Stimulated activated CD4-positive, alpha-beta T cell treated with anti-CD3 and anti-CD28 coated beads, Interleukin-2, amount 100 ng/mL, for 24 hours (primary cell): ENCODE measurements around the gene CSE1L.
"Not testable (repeated sequence)": the region's sequence is repeated elsewhere in the genome, so short reads cannot be mapped to it uniquely, and the experiment has no call there.

ENCODE experiments used
- DNase-seq, 2 donors: peaks; one replicate each; pipeline ENCODE4 v3.0.0-alpha.2; 2020

CSE1L gene

DNA sequence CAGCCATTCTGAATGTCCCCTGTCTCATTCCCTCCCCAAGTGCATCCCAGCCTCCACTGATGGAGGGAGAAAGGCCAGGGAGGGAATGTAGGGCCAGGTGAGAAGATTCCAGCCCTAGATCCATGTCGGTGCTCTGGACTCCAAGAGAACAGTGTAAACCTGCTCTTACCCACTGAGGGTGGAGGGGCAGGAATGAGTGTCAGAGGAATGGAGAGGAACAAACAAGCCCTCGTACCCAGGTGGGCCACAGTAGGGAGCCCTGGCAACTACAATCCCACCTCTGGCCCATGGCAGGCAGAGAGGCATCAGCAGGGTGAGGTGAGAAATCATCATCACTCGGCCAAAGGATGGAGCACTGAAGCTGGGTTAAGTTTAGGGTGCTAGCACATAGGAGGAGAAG lies 87.5 kb downstream of the CSE1L start:
- DNase-seq: no peak

DNA sequence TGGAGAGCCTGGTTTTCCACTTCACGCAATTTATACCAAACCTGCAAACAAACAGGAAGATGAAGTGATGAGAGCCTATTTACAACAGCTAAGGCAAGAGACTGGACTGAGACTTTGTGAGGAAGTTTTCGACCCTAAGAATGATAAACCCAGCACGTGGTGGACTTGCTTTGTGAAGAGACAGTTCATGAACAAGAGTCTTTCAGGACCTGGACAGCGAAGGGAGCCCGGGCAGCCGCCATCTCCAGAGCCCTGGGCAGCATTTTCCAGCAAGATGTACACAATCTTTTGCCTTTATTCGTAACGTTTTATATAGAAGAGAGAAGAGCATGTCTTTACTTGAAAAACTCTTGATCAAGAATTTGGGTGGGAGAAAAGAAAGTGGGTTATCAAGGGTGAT lies 88.7 kb downstream of the CSE1L start:
- not testable (repeated sequence) for DNase-seq

DNA sequence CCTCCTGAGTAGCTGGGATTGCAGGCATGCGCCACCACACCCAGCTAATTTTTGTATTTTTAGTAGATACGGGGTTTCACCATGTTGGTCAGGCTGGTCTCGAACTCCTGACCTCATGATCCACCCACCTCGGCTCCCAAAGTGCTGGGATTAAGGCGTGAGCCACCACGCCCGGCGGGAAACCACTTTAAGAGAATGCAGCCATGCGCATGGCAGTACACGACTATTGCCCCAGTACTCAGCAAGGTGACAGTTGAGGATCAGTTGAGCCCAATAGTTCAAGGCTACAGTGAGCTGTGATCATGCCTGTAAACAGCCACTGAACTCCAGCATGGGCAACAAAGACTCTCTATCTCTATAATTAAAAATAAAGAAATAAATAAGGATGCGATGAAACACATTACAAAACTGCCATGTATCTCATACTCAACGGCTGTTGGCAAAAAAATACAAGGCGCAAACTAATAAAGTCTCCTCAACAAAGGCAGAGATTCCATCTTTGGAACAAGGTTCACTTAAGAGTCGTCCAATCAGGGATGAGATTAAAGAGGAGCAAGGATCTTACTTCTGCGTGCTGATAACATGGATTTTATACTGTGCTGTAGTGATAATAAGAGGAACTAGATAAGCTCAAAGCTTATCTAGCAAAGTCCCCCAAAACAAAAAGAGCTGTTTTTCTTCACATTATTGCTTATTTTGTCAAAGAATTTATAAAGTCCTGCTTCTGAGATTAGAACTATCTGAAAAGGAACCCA lies 90.9 kb downstream of the CSE1L start:
- DNase-seq: no peak

DNA sequence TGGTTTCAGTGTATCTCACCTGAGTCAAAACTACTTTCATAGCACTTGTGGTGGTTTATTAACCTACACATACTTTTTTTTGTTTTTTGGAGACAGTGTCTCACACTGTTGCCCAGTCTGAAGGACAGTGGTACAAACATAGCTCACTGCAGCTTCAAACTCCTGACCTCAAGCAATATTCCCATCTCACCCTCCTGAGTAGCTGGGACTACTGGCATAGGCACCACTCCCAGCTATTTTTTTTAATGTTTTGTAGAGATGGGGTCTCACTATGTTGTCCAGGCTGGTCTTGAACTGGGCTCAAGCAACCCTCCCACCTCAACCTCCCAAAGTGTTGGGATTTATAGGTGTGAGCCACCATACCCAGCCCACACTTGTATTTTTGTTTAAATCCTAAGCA lies 92.3 kb downstream of the CSE1L start:
- DNase-seq: no peak

DNA sequence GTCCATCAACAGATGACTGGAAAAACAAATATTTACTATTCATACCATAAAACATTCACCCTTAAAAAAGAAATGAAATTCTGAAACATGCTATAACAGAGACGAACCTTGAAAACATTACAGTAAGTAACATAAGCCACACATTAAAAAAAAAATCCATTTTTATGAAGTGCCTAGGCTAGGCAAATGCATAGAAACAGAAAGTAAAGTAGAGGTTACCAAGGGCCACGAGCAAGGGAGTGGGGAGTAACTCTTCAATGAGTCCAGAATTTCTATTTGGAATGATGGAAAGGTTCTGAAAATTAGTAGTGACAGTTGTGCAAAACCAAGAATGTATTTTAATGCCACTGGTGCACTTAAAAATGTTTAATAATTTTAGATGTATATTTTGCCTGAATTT lies 94.3 kb downstream of the CSE1L start:
- DNase-seq: no peak

DNA sequence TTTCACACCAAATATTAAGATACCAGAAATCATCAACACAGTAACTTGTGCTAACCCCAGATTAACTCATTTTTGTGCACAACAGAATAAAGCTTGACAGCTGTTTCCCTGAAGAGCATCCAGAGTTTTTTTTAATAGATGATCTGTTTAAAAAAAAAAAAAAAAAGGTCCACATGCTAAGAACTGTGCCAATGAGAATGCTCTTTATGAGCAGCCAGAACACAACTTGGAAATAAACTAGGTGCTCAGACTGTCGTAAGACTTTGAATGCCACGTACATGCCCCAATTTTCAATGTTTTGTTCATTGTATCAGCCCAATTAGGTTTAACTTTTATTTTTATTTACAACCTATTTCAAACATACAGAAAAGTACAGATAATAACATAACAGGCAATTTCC lies 94.7 kb downstream of the CSE1L start:
- DNase-seq: no peak
